Lower leg skin (tissue), 4 donors: ENCODE results near the gene PLIN3. TPM values are rescaled to one million over a fixed set of nuclear protein-coding genes. Genes with fewer than 3 reads are reported as not detected.
"Not testable (repeated sequence)": the region's sequence is repeated elsewhere in the genome, so short reads cannot be mapped to it uniquely, and the experiment has no call there.

ENCODE experiments used
- DNase-seq, 2 donors: peaks; one replicate each; pipeline ENCODE4 v3.0.0-alpha.2; 2019; ENCODE audit warnings: low spot score in 2 of 2
- H3K4me3 ChIP-seq: fragments of 200-600 bp; sonication (generic); 2 replicates; pipeline ENCODE4 v1.5.1; 2017; ENCODE audit warnings: mild to moderate bottlenecking, low read depth; ENCODE audit not compliant: poor library complexity, severe bottlenecking
- CTCF ChIP-seq, 3 donors: fragments of 450-650 bp; IDR thresholded peaks; one replicate each; pipeline ENCODE4 v1.5.1; 2016; ENCODE audit warnings: antibody characterized with exemption in 3 of 3, mild to moderate bottlenecking in 3 of 3, moderate library complexity in 2 of 3
- POLR2A ChIP-seq, 2 donors: fragments of 450-650 bp; IDR thresholded peaks; one replicate each; pipeline ENCODE4 v1.6.1; 2016 to 2017; ENCODE audit warnings: antibody characterized with exemption in 2 of 2, mild to moderate bottlenecking in 1 of 2, moderate library complexity in 1 of 2
- WGBS, 2 donors: methylation state at CpG; one replicate each; pipeline ENCODE4 v1.1.5; 2018; 5-methylcytosine and 5-hydroxymethylcytosine counted together
- intact Hi-C: fragments of 100-400 bp; cut with DNase I; formaldehyde crosslinking; loops from one replicate; pipeline ENCODE4 v1.15.0; 2023; ENCODE audit warnings: low total_unique reads
- total RNA-seq, 4 donors: library from RNA; depleted of rRNA; stranded (reverse); fragments of >200 nt; gene quantifications; one replicate each; pipeline ENCODE4 v1.1.0, GENCODE V29; 2016

PLIN3 gene
- total RNA-seq, 4 donors from 2014 or later = 59.6 to 92.3 (median 68.5) TPM

GRCh38 chr19:4908360-4908759, 40.9 kb upstream of the PLIN3 start:
- 89 to 94% methylated on average over 5 of the region's 5 CpGs for WGBS, 2 donors
- TF ChIP-seq CTCF (IDR thresholded peaks at IDR 0.05) = no peak
- TF ChIP-seq POLR2A (IDR thresholded peaks at IDR 0.05) = no peak
- no peak overlapping the region for H3K4me3 ChIP-seq
- DNase-seq = no peak
- intact Hi-C loops = loop anchor here (5.0 kb wide), 1 partner anchor 36 kb away; no protein-coding TSS in a partner anchor

GRCh38 chr19:4906963-4907362, 39.5 kb upstream of the PLIN3 start:
- intact Hi-C loops = loop anchor here (5.0 kb wide), 1 partner anchor 35 kb away; no protein-coding TSS in a partner anchor
- 81 to 85% methylated on average over 8 of the region's 8 CpGs for WGBS, 2 donors
- DNase-seq = no peak
- no peak for TF ChIP-seq CTCF (IDR thresholded peaks at IDR 0.05)
- no peak for TF ChIP-seq POLR2A (IDR thresholded peaks at IDR 0.05)
- H3K4me3 ChIP-seq = no peak overlapping the region

- intact Hi-C loops = no loop called here
- WGBS, 2 donors = 77 to 89% methylated on average over 3 of the region's 3 CpGs
- DNase-seq = no peak
These were observed 37.0 kb upstream of the PLIN3 start for GRCh38 chr19:4904481-4904880.

GRCh38 chr19:4902796-4903195, 35.3 kb upstream of the PLIN3 start, which contains the start of gene ARRDC5:
ARRDC5 (minus strand) TSS chr19:4902896; CDS start chr19:4902825, 71 bp downstream.
- intact Hi-C loops = no loop called here
- WGBS, 2 donors = 74 to 76% methylated on average over 7 of the region's 7 CpGs
- TF ChIP-seq POLR2A (IDR thresholded peaks at IDR 0.05) (no peak), CTCF (IDR thresholded peaks at IDR 0.05) (no peak)

More at GRCh38 chr19:4904481-4904880, 37.0 kb upstream of the PLIN3 start:
- no peak for TF ChIP-seq CTCF (IDR thresholded peaks at IDR 0.05)
- H3K4me3 ChIP-seq = no peak overlapping the region

GRCh38 chr19:4900879-4901278, 33.4 kb upstream of the PLIN3 start:
- DNase-seq, H3K4me3 ChIP-seq, intact Hi-C loops: not testable (repeated sequence)
- 78 to 86% methylated on average over 13 of the region's 13 CpGs for WGBS, 2 donors

More at GRCh38 chr19:4902796-4903195, 35.3 kb upstream of the PLIN3 start, which contains the start of gene ARRDC5:
- no peak within 1 kb of the TSS for H3K4me3 ChIP-seq
- no peak for DNase-seq

GRCh38 chr19:4897146-4897545, 29.7 kb upstream of the PLIN3 start:
- H3K4me3 ChIP-seq = no peak overlapping the region
- intact Hi-C loops = no loop called here
- no peak for DNase-seq
- no peak for TF ChIP-seq POLR2A (IDR thresholded peaks at IDR 0.05)
- no peak for TF ChIP-seq CTCF (IDR thresholded peaks at IDR 0.05)
- WGBS, 2 donors = 91 to 92% methylated on average over 7 of the region's 7 CpGs
